ENCODE measurements around the gene CNEP1R1. TPM values are rescaled to one million over a fixed set of nuclear protein-coding genes. Genes with fewer than 3 reads are reported as not detected.

The CNEP1R1 gene
- total RNA-seq, 4 donors from 2014 or later = 7.6 to 21.6 (median 14.9) TPM

DNA sequence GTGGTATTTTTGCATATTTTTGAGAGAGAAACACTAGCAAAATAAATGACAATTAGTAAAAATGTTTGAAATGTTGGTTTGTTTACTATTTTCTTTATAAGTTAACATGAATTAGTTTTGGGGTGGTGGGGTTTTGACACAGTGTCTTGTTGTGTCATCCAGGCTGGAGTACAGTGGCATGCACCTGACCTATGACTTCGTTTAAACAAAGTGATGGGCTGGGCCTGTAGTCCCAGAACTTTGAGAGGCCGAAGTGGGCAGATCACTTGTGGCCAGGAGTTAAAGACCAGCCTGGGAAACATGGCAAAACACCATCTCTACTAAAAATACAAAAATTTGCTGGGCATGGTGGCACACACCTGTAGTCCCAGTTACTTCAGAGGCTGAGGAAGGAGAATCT is 22.8 kb downstream of the CNEP1R1 start:
- in situ Hi-C loops (cut with MboI; ENCODE audit: low pct_ligation_motif_present in 1 of 4, low pct_unique_long_range_greater_than_20kb in 1 of 4, low sequenced_read_pairs in 3 of 4) = loop anchor here in 1 of 4 donors (25.0 kb wide), 1 partner anchor 314 kb away; the partner anchor contains the start of gene BRD7

GRCh38 chr16:50050802-50051201 is 25.8 kb downstream of the CNEP1R1 start:
- Histone ChIP-seq H3K4me1 (no peaks in the 10 kb centered on the region), H3K27me3 (peaks cover 3% of the 10 kb centered on the region), H3K27ac (no peak overlapping the region), H3K4me3 (no peak overlapping the region), H3K9me3 (peaks cover 0 to 6% of the 10 kb centered on the region in 2 donors), H3K36me3 (no peaks in the 10 kb centered on the region)
- in situ Hi-C loops (cut with MboI; ENCODE audit: low pct_ligation_motif_present in 1 of 4, low pct_unique_long_range_greater_than_20kb in 1 of 4, low sequenced_read_pairs in 3 of 4) = loop anchor here in 1 of 4 donors (25.0 kb wide), 1 partner anchor 89 kb away; no protein-coding TSS in a partner anchor
- intact Hi-C loops (cut with DNase I; ENCODE audit: low total_unique reads) = no loop called here
- DNase-seq = no peak
- no peak for TF ChIP-seq EP300 (IDR thresholded peaks at IDR 0.05; ENCODE audit: low read depth)
- no peak for TF ChIP-seq POLR2AphosphoS5 (IDR thresholded peaks at IDR 0.05)
- TF ChIP-seq, protein P1, sequence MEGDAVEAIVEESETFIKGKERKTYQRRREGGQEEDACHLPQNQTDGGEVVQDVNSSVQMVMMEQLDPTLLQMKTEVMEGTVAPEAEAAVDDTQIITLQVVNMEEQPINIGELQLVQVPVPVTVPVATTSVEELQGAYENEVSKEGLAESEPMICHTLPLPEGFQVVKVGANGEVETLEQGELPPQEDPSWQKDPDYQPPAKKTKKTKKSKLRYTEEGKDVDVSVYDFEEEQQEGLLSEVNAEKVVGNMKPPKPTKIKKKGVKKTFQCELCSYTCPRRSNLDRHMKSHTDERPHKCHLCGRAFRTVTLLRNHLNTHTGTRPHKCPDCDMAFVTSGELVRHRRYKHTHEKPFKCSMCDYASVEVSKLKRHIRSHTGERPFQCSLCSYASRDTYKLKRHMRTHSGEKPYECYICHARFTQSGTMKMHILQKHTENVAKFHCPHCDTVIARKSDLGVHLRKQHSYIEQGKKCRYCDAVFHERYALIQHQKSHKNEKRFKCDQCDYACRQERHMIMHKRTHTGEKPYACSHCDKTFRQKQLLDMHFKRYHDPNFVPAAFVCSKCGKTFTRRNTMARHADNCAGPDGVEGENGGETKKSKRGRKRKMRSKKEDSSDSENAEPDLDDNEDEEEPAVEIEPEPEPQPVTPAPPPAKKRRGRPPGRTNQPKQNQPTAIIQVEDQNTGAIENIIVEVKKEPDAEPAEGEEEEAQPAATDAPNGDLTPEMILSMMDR (IDR thresholded peaks at IDR 0.05) = no peak
- TF ChIP-seq POLR2A (IDR thresholded peaks at IDR 0.05) = no peak
- 49 to 57% methylated on average over 2 of the region's 2 CpGs for WGBS, 2 donors (ENCODE audit: low coverage in 1 of 2)

More for the DNA sequence above, 22.8 kb downstream of the CNEP1R1 start:
- 78 to 80% methylated on average over 1 to 2 of the region's 2 CpGs for WGBS, 2 donors (ENCODE audit: low coverage in 1 of 2)
- no peaks in the 10 kb centered on the region for H3K36me3 ChIP-seq
- intact Hi-C loops (cut with DNase I; ENCODE audit: low total_unique reads) = no loop called here
- no peaks in the 10 kb centered on the region for H3K9me3 ChIP-seq
- DNase-seq = no peak
- peaks cover 3% of the 10 kb centered on the region for H3K27me3 ChIP-seq
- H3K4me3 ChIP-seq = no peak overlapping the region
- H3K27ac ChIP-seq = no peak overlapping the region
- no peaks in the 10 kb centered on the region for H3K4me1 ChIP-seq
- TF ChIP-seq EP300 (IDR thresholded peaks at IDR 0.05; ENCODE audit: low read depth) = no peak
- TF ChIP-seq POLR2AphosphoS5 (IDR thresholded peaks at IDR 0.05) = no peak
- TF ChIP-seq, protein P1 (IDR thresholded peaks at IDR 0.05) = no peak
- TF ChIP-seq POLR2A (IDR thresholded peaks at IDR 0.05) = no peak

DNA sequence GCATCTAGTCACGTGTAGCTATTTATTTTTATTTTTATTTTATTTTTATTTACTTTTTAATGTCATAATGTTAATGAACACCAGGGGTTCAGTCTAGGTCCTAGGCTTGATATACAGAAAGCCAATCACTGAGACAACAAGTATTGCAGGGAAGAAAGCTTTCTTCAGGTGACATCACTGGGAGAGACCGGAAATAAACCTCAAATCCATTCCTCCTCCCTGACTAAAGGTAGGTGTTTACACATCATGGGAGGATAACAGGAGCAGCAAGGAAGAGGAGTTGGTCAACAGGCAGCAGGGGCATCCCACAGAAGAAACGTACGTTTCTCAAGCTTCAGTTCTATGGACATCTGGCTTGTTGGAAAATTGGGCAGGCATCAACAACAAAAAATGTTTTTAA is 31.2 kb downstream of the CNEP1R1 start:
- H3K27me3 ChIP-seq = peaks cover 3% of the 10 kb centered on the region
- WGBS, 2 donors (ENCODE audit: low coverage in 1 of 2) = 88 to 96% methylated on average over 1 to 4 of the region's 4 CpGs

GRCh38 chr16:50058091-50058771 is 33.2 kb downstream of the CNEP1R1 start:
- no peak overlapping the region for H3K27ac ChIP-seq
- no peak overlapping the region for H3K4me3 ChIP-seq
- no peak for DNase-seq
- in situ Hi-C loops (cut with MboI; ENCODE audit: low pct_ligation_motif_present in 1 of 4, low pct_unique_long_range_greater_than_20kb in 1 of 4, low sequenced_read_pairs in 3 of 4) (loop anchor here in 1 of 4 donors (25.0 kb wide), 1 partner anchor 96 kb away; no protein-coding TSS in a partner anchor), intact Hi-C loops (cut with DNase I; ENCODE audit: low total_unique reads) (no loop called here)
- no peaks in the 10 kb centered on the region for H3K4me1 ChIP-seq
- TF ChIP-seq POLR2AphosphoS5 (IDR thresholded peaks at IDR 0.05) = no peak
- TF ChIP-seq POLR2A (IDR thresholded peaks at IDR 0.05) = no peak
- no peak for TF ChIP-seq EP300 (IDR thresholded peaks at IDR 0.05; ENCODE audit: low read depth)
- TF ChIP-seq, protein P1 (IDR thresholded peaks at IDR 0.05) = no peak
- peaks cover 5 to 16% of the 10 kb centered on the region in 2 donors for H3K9me3 ChIP-seq
- no peaks in the 10 kb centered on the region for H3K36me3 ChIP-seq
- no peaks in the 10 kb centered on the region for H3K27me3 ChIP-seq
- WGBS, 2 donors (ENCODE audit: low coverage in 1 of 2) = 80 to 95% methylated on average over 1 to 24 of the region's 28 CpGs

More for the DNA sequence above, 31.2 kb downstream of the CNEP1R1 start:
- Histone ChIP-seq H3K27ac (no peak overlapping the region), H3K4me1 (no peaks in the 10 kb centered on the region), H3K4me3 (no peak overlapping the region), H3K36me3 (no peaks in the 10 kb centered on the region), H3K9me3 (peaks cover 5 to 16% of the 10 kb centered on the region in 2 donors)
- no peak for DNase-seq
- TF ChIP-seq POLR2A (IDR thresholded peaks at IDR 0.05) (no peak), EP300 (IDR thresholded peaks at IDR 0.05; ENCODE audit: low read depth) (no peak), POLR2AphosphoS5 (IDR thresholded peaks at IDR 0.05) (no peak)
- TF ChIP-seq, protein P1 (IDR thresholded peaks at IDR 0.05) = no peak
- in situ Hi-C loops (cut with MboI; ENCODE audit: low pct_ligation_motif_present in 1 of 4, low pct_unique_long_range_greater_than_20kb in 1 of 4, low sequenced_read_pairs in 3 of 4) (loop anchor here in 1 of 4 donors (25.0 kb wide), 1 partner anchor 94 kb away; no protein-coding TSS in a partner anchor), intact Hi-C loops (cut with DNase I; ENCODE audit: low total_unique reads) (no loop called here)
